ENCODE measurements around the gene TRRAP. TPM values are rescaled to one million over a fixed set of nuclear protein-coding genes. Genes with fewer than 3 reads are reported as not detected.

The TRRAP gene
- total RNA-seq, 1 experiment from 2014 or later, result 55.8 TPM

GRCh38 chr7:98970016-98970615, 91.8 kb downstream of the TRRAP start:
- Histone ChIP-seq H3K4me3 (no peak overlapping the region), H3K27ac (no peak overlapping the region), H3K79me2 (ENCODE audit: low read depth) (no peaks in the 10 kb centered on the region), H3K4me1 (replicated peaks; ENCODE audit: insufficient read depth) (no peaks in the 10 kb centered on the region), H4K20me1 (ENCODE audit: insufficient read depth) (no peaks in the 10 kb centered on the region; the same call in none of the 2 replicates), H3K27me3 (ENCODE audit: insufficient read depth, low read depth) (no peaks in the 10 kb centered on the region), H3K4me2 (no peak overlapping the region), H3K36me3 (ENCODE audit: low read depth) (peaks cover 21% of the 10 kb centered on the region), H3K9me2 (ENCODE audit: insufficient read depth) (no peaks in the 10 kb centered on the region), H3K9me3 (ENCODE audit: insufficient read depth, low read depth) (no peaks in the 10 kb centered on the region), H2AFZ (no peak overlapping the region), H3F3A (ENCODE audit: insufficient read depth, low read depth) (no peaks in the 10 kb centered on the region)
- intact Hi-C loops (cut with micrococcal nuclease; ENCODE audit: unreplicated experiment), result no loop called here
- ChIA-PET CTCF (interaction anchor here (0.7 kb wide), 1 partner anchor 123 kb away, joined by 3 read pairs; no protein-coding TSS in a partner anchor), POLR2A (ENCODE audit: unreplicated experiment) (no interaction called here)
- BruUV-seq (replicated peaks), result no TSS peak
- no peak for TF ChIP-seq CTCF (conservative IDR thresholded peaks at IDR 0.05)
- TF ChIP-seq EZH2 (IDR thresholded peaks at IDR 0.05; ENCODE audit: low read depth), result no peak
- DNase-seq, result no peak

DNA sequence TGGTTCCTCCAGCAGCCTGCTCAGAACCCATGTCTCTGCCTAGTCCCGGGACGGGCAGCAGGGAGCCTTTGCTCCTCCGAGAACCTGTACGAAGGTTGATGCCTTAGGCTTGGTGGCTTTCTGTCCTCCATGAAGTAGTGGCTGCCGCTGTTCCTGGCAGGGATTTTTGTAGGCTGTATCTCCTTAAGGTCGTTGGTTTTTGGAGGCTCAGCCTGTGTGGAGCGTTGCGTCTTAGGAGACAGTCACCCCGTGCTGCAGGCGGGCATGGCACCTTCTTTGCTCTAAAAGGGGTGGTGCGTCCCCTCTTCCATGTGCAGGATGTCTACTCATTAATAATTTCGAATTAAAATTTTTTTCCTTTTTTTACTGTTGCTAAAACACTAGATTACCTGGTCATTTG, 92.5 kb downstream of the TRRAP start:
- no peak overlapping the region for H3K4me2 ChIP-seq
- no peak overlapping the region for H3K4me3 ChIP-seq
- DNase-seq, result no peak
- H3K27me3 ChIP-seq (ENCODE audit: insufficient read depth, low read depth), result no peaks in the 10 kb centered on the region
- BruUV-seq (replicated peaks), result no TSS peak
- ChIA-PET POLR2A (ENCODE audit: unreplicated experiment) (no interaction called here), CTCF (interaction anchor here (0.7 kb wide), 1 partner anchor 124 kb away, joined by 3 read pairs; no protein-coding TSS in a partner anchor)
- H3K9me3 ChIP-seq (ENCODE audit: insufficient read depth, low read depth), result no peaks in the 10 kb centered on the region
- H3K27ac ChIP-seq, result no peak overlapping the region
- H4K20me1 ChIP-seq (ENCODE audit: insufficient read depth), result no peaks in the 10 kb centered on the region; the same call in 1 of the 2 replicates
- intact Hi-C loops (cut with micrococcal nuclease; ENCODE audit: unreplicated experiment), result no loop called here
- H2AFZ ChIP-seq, result no peak overlapping the region
- peaks cover 16% of the 10 kb centered on the region for H3K36me3 ChIP-seq (ENCODE audit: low read depth)
- H3K79me2 ChIP-seq (ENCODE audit: low read depth), result no peaks in the 10 kb centered on the region
- TF ChIP-seq EZH2 (IDR thresholded peaks at IDR 0.05; ENCODE audit: low read depth) (no peak), CTCF (conservative IDR thresholded peaks at IDR 0.05) (no peak)
- no peaks in the 10 kb centered on the region for H3K4me1 ChIP-seq (replicated peaks; ENCODE audit: insufficient read depth)
- no peaks in the 10 kb centered on the region for H3K9me2 ChIP-seq (ENCODE audit: insufficient read depth)
- H3F3A ChIP-seq (ENCODE audit: insufficient read depth, low read depth), result no peaks in the 10 kb centered on the region

- no peak overlapping the region for H3K4me3 ChIP-seq
- H3K4me2 ChIP-seq, result no peak overlapping the region
- peaks cover 25% of the 10 kb centered on the region for H3K36me3 ChIP-seq (ENCODE audit: low read depth)
- H3K9me3 ChIP-seq (ENCODE audit: insufficient read depth, low read depth), result no peaks in the 10 kb centered on the region
- H4K20me1 ChIP-seq (ENCODE audit: insufficient read depth), result no peaks in the 10 kb centered on the region
- intact Hi-C loops (cut with micrococcal nuclease; ENCODE audit: unreplicated experiment), result no loop called here
- H3K27ac ChIP-seq, result no peak overlapping the region
- H3K79me2 ChIP-seq (ENCODE audit: low read depth), result no peaks in the 10 kb centered on the region
- TF ChIP-seq EZH2 (IDR thresholded peaks at IDR 0.05; ENCODE audit: low read depth) (no peak), CTCF (conservative IDR thresholded peaks at IDR 0.05) (no peak)
- ChIA-PET POLR2A (ENCODE audit: unreplicated experiment) (no interaction called here), CTCF (no interaction called here)
- BruUV-seq (replicated peaks), result no TSS peak
- H3K27me3 ChIP-seq (ENCODE audit: insufficient read depth, low read depth), result no peaks in the 10 kb centered on the region
- H3K4me1 ChIP-seq (replicated peaks; ENCODE audit: insufficient read depth), result no peaks in the 10 kb centered on the region
- H3F3A ChIP-seq (ENCODE audit: insufficient read depth, low read depth), result no peaks in the 10 kb centered on the region
- H3K9me2 ChIP-seq (ENCODE audit: insufficient read depth), result no peaks in the 10 kb centered on the region
- H2AFZ ChIP-seq, result no peak overlapping the region
- DNase-seq, result no peak
Measured at GRCh38 chr7:98974205-98974604, 95.9 kb downstream of the TRRAP start.
